ENCODE measurements around the gene MAGI3.

Gene MAGI3

DNA sequence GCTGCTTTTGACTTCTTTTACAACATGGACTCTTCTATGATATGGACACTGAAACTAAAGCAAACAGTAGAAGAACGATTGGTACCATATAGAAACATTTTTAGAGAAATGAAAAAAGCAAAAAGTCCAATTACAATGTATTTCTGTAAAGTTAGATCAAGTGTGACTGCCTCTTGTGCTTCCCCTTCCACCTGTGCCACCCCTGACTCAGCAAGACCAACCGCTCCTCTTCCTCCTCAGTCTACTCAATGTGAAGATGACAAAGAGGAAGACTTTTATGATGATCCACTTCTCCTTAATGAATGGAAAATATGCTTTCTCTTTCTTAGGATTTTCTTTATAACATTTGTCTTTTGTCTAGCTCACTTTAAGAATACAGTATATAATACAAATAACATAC lies 302.0 kb downstream of the MAGI3 start:
- no peaks in the 10 kb centered on the region for H3K79me2 ChIP-seq (ENCODE audit: low read length)
- peak overlapping the region; percentile 15 for H3K4me2 ChIP-seq (ENCODE audit: low read length)
- no peak for TF ChIP-seq EZH2phosphoT487 (IDR thresholded peaks at IDR 0.05; ENCODE audit: low read depth)
- TF ChIP-seq, protein P1, sequence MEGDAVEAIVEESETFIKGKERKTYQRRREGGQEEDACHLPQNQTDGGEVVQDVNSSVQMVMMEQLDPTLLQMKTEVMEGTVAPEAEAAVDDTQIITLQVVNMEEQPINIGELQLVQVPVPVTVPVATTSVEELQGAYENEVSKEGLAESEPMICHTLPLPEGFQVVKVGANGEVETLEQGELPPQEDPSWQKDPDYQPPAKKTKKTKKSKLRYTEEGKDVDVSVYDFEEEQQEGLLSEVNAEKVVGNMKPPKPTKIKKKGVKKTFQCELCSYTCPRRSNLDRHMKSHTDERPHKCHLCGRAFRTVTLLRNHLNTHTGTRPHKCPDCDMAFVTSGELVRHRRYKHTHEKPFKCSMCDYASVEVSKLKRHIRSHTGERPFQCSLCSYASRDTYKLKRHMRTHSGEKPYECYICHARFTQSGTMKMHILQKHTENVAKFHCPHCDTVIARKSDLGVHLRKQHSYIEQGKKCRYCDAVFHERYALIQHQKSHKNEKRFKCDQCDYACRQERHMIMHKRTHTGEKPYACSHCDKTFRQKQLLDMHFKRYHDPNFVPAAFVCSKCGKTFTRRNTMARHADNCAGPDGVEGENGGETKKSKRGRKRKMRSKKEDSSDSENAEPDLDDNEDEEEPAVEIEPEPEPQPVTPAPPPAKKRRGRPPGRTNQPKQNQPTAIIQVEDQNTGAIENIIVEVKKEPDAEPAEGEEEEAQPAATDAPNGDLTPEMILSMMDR (IDR thresholded peaks at IDR 0.05; ENCODE audit: low read depth, low read length): no peak
- H3K9ac ChIP-seq (ENCODE audit: low read length): no peak overlapping the region
- no peak overlapping the region for H3K4me3 ChIP-seq (ENCODE audit: low read length)
- no peaks in the 10 kb centered on the region for H3K27me3 ChIP-seq (ENCODE audit: low read depth, low read length)
- H3K9me3 ChIP-seq (ENCODE audit: insufficient read depth, low read length): peaks cover 8% of the 10 kb centered on the region; the same call in 1 of the 2 replicates
- H3K4me1 ChIP-seq (ENCODE audit: low read length): peaks cover 14% of the 10 kb centered on the region
- H3K27ac ChIP-seq (ENCODE audit: low read length): peak overlapping the region; percentile 18; the same call in 1 of the 2 replicates
- H4K20me1 ChIP-seq (ENCODE audit: insufficient read depth, low read length): no peaks in the 10 kb centered on the region
- peaks cover 46% of the 10 kb centered on the region for H3K36me3 ChIP-seq (replicated peaks; ENCODE audit: low read depth, low read length)
- H2AFZ ChIP-seq (ENCODE audit: low read depth, low read length): no peak overlapping the region

DNA sequence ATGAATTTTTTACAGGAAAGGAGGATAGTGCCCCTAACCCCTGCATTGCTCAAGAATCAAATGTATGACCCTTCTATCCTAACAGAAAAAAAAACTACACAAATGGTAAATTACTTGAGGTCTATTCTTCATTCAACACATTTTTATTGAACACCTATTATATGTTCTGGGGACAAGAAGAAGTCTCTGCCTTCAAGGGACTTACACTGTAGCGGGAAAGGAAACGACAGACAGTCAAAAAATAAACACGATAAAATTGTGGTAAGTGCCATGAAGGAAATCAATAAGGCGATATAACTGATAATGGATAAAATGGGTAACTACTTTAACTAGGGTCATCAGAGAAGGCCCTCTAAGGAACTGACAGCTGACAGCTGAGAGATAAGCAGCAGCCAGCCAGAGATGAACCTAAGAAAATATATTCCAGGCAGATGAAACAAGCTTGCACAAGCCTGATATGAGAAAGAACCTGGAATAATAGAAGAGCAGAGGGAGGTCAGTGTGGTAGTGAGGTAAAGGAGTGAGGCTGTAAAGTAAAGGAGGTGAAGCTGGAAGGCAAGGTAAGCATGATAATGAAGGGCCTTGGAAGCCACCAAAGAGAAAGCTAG lies 302.6 kb downstream of the MAGI3 start:
- peaks cover 14% of the 10 kb centered on the region for H3K4me1 ChIP-seq (ENCODE audit: low read length)
- no peak overlapping the region for H3K4me3 ChIP-seq (ENCODE audit: low read length)
- no peaks in the 10 kb centered on the region for H3K79me2 ChIP-seq (ENCODE audit: low read length)
- peaks cover 8% of the 10 kb centered on the region; the same call in 1 of the 2 replicates for H3K9me3 ChIP-seq (ENCODE audit: insufficient read depth, low read length)
- no peaks in the 10 kb centered on the region for H3K27me3 ChIP-seq (ENCODE audit: low read depth, low read length)
- H4K20me1 ChIP-seq (ENCODE audit: insufficient read depth, low read length): no peaks in the 10 kb centered on the region
- H3K27ac ChIP-seq (ENCODE audit: low read length): peak overlapping the region; percentile 18; the same call in 1 of the 2 replicates
- TF ChIP-seq, protein P1 (IDR thresholded peaks at IDR 0.05; ENCODE audit: low read depth, low read length): no peak
- no peak for TF ChIP-seq EZH2phosphoT487 (IDR thresholded peaks at IDR 0.05; ENCODE audit: low read depth)
- H3K4me2 ChIP-seq (ENCODE audit: low read length): peak overlapping the region; percentile 15; the same call in 1 of the 2 replicates
- no peak overlapping the region for H3K9ac ChIP-seq (ENCODE audit: low read length)
- no peak overlapping the region for H2AFZ ChIP-seq (ENCODE audit: low read depth, low read length)
- peaks cover 47% of the 10 kb centered on the region for H3K36me3 ChIP-seq (replicated peaks; ENCODE audit: low read depth, low read length)

DNA sequence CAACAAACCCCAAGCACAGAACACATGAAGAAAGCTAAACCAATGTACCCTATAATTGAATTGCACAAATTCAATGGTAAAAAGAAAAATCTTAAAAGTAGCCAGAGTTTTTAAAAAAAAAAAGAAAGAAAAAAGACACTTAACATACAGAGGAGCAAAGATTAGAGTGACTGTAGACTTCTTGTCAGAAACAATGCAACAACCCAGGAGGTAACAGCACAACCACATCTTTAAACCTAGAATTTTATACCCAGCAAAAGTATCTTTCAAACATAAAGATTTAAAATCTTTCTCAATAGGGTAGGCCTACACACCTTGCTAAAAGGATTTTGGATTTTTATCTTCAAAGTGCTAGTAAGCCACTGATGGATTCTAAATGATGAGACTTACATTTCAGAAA lies 304.6 kb downstream of the MAGI3 start:
- Histone ChIP-seq H3K4me3 (ENCODE audit: low read length) (no peak overlapping the region), H3K27me3 (ENCODE audit: low read depth, low read length) (no peaks in the 10 kb centered on the region), H4K20me1 (ENCODE audit: insufficient read depth, low read length) (no peaks in the 10 kb centered on the region), H2AFZ (ENCODE audit: low read depth, low read length) (no peak overlapping the region), H3K9me3 (ENCODE audit: insufficient read depth, low read length) (peaks cover 8% of the 10 kb centered on the region; the same call in 1 of the 2 replicates), H3K79me2 (ENCODE audit: low read length) (no peaks in the 10 kb centered on the region), H3K36me3 (replicated peaks; ENCODE audit: low read depth, low read length) (peaks cover 53% of the 10 kb centered on the region), H3K4me1 (ENCODE audit: low read length) (peaks cover 14% of the 10 kb centered on the region), H3K4me2 (ENCODE audit: low read length) (no peak overlapping the region), H3K9ac (ENCODE audit: low read length) (no peak overlapping the region), H3K27ac (ENCODE audit: low read length) (no peak overlapping the region)
- TF ChIP-seq, protein P1 (IDR thresholded peaks at IDR 0.05; ENCODE audit: low read depth, low read length): no peak
- no peak for TF ChIP-seq EZH2phosphoT487 (IDR thresholded peaks at IDR 0.05; ENCODE audit: low read depth)

DNA sequence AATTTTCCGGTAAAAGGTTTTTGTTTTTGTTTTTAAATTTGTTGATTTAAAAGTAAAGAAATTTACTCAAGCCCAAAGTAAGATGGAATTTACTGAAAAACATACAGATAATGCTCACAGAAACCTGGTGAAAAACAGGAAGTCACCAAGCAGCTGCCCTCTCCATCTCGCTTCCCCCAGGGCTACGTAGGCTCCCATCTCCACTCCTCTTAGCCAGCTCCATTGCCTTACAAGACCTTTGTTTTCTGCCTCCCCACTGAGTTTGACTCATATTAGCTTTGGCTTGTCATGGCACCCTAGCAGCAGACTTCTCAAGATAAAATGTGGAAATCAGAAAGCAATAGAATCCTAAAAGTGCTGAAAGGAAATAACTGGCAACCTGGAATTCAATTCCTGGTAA lies 311.1 kb downstream of the MAGI3 start:
- no peaks in the 10 kb centered on the region for H3K9me3 ChIP-seq (ENCODE audit: insufficient read depth, low read length)
- no peaks in the 10 kb centered on the region for H3K27me3 ChIP-seq (ENCODE audit: low read depth, low read length)
- H3K36me3 ChIP-seq (replicated peaks; ENCODE audit: low read depth, low read length): peaks cover 18% of the 10 kb centered on the region
- no peak overlapping the region for H3K9ac ChIP-seq (ENCODE audit: low read length)
- no peak overlapping the region for H3K4me3 ChIP-seq (ENCODE audit: low read length)
- no peaks in the 10 kb centered on the region for H4K20me1 ChIP-seq (ENCODE audit: insufficient read depth, low read length)
- no peaks in the 10 kb centered on the region for H3K79me2 ChIP-seq (ENCODE audit: low read length)
- peak overlapping the region; percentile 54 for H3K4me2 ChIP-seq (ENCODE audit: low read length)
- H3K4me1 ChIP-seq (ENCODE audit: low read length): peaks cover 11% of the 10 kb centered on the region
- TF ChIP-seq, protein P1 (IDR thresholded peaks at IDR 0.05; ENCODE audit: low read depth, low read length): no peak
- no peak for TF ChIP-seq EZH2phosphoT487 (IDR thresholded peaks at IDR 0.05; ENCODE audit: low read depth)
- no peak overlapping the region for H2AFZ ChIP-seq (ENCODE audit: low read depth, low read length)
- H3K27ac ChIP-seq (ENCODE audit: low read length): no peak overlapping the region

Measured in OCI-LY3 (cell line).